Inferior parietal cortex (tissue), 1 donor: Measurements from ENCODE around the gene ARSA.
"Not testable (repeated sequence)": the region's sequence is repeated elsewhere in the genome, so short reads cannot be mapped to it uniquely, and the experiment has no call there.

Source experiments
- DNase-seq: peaks from one replicate; pipeline ENCODE4 v3.0.0-alpha.2; 2016; ENCODE audit errors: extremely low spot score

Gene ARSA

GRCh38 chr22:50627642-50628542 lies at the start of gene ARSA:
TSS of gene ARSA (minus strand) at chr22:50628152. CDS start at chr22:50627779, 373 bp downstream.
- peak; percentile 62 for DNase-seq

- DNase-seq = no peak
Observed at GRCh38 chr22:50676661-50677492, 48.9 kb upstream of the ARSA start.

- no peak for DNase-seq
Observed at GRCh38 chr22:50676180-50676636, 48.3 kb upstream of the ARSA start.

- DNase-seq = no peak
Observed at GRCh38 chr22:50675553-50676179, 47.7 kb upstream of the ARSA start.

GRCh38 chr22:50674606-50675552 lies 46.9 kb upstream of the ARSA start:
- no peak for DNase-seq

DNA sequence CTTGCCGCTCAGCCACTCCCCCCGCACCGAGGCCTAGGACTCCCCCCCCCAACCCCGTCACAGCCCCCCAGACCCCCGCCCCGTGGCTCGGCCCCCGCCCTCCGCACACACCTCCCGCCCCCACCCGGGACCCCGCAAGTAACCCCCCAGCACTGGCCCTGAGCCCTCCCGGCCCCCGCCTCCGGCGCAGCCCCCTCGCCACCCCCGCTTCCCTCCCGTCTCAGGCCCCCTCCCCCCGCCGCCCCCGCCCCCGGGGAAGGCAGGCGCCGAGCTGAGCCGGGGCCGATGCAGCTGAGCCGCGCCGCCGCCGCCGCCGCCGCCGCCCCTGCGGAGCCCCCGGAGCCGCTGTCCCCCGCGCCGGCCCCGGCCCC lies 46.2 kb upstream of the ARSA start:
- no peak for DNase-seq

DNA sequence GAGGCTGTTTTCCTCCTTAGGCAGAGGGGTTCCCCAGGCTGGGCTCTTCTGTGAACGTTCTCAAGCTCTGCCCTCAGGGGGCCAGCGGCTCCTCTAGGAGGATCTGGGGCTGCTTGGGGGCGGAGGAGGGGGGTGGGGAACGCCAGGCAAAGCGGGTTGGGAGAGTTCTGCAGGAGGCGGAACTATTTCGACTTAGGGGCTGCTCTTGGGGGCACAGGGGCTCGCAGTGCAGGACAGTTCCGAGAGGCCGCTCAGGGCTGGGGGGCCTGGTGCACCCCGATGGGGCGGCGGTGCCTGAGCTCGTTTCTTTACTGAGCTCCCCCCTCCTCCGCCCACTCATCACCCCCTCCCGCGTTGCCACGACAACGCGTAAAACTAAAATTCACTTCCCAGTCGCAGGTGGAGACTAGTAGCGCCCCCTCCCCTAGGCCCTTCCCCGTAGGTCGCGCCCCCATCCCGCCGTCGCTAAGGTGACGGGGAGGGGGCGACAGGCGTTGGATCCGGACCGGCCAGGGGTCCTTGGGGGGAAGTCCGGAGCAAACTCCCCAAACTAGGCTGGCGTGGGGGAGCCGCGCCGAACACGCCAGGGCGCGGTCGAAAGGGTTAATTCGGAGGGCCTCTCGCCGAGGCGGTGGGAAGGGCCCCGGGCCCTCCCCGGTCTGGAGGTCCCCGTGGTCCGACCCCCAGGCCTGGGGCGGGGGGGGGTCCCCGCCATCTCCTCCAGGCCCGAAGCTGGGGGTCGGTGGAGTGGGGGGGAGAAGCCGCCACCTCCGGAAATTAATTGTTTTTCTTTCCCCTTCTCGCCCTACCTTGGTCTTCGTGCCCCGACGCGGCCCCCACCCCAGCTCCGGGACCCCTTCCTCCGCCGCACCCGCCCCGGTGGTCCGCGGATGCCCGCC lies 45.5 kb upstream of the ARSA start:
- DNase-seq = no peak

DNA sequence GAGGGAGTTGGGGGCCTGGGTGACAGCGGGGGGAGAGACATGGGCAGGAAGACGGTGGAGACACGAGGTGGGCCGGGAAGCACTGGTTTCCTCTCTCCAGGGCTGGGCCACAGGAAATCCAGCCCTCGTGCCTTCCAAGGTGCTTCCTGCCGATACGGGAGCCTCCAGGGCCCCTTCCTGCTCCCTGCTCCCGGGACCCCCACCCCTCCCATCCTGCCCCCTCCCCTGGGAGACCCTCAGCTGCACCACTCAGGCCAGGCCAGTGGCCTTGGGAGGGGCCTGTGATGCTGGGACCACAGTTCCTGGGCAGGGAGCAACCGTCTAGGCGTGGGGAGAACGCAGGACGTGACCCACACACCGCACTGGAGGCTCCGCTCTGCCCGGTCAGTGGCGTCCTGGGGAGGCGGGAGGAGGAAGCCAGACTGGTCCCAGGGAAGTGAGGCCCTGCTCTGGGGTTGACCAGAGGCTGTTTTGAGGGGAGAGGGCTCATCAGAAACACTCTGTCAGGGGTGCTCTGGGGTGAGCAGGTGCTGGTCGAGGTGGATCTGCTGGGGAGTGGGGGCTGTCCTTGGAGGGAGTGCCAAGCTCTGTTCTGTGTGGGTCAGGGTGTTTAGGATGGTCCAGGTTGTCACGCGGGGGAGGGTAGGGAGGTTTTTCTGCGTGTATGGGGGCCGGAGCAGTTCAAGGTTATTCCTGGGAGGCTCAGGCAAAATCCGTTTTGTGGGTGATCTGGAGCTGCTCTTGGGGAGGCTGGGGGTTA lies 44.7 kb upstream of the ARSA start, which contains the start of gene SHANK3:
SHANK3 (plus strand) TSS at position 353 of the 760 bp plus-strand sequence.
- no peak for DNase-seq

GRCh38 chr22:50672041-50672440 lies 44.1 kb upstream of the ARSA start:
- no peak for DNase-seq

GRCh38 chr22:50671641-50672040 lies 43.7 kb upstream of the ARSA start:
- no peak for DNase-seq

DNA sequence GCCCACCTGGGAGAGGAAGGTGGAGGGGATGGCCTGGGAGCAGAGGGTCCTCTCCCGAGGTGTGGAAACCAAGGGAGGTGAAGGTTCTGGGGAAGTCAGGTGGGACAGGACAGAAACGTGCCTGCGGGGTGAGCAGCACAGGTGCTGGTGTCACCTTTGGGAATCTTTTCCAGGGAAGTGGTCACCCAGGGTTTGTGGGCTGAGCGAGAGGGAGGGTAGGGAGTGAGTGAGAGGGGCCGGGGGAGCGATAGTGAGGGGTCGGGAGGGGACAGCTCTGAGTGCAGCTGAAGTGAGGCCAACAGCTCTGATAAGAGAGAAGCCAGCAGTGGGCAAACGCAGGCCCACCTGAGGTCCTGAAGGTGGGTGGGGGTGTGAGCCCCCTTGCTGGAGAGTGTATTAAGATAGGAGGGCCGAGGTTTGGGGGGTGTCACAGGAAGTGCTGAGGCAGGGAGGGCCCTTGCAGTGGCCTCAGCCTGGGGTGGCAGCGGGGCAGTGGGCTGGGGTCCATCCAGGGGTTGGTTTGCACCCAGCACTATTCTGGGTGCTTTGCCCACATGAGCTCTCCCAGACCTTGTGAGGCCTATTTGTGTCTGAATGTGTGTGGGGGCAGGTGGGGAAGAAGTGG lies 43.1 kb upstream of the ARSA start:
- DNase-seq = no peak

DNA sequence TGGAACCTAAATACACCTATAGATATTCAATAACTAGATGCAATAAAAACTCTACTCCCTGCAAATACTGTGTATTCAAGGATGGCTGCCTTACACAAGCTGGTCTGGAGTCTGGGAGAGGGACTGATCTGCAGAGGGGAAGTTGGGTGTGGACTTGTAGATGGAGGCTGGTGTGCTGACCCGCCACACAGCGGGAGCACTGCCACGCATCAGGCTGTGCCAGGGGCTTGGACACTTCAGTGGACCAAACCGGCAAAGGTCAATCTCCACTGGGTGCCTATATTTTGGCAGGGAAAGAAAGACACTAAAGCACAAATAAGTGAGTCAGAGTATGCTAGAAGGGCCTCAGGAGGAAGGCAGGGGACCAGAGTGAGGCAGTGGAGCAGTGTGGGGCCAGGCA lies 42.6 kb upstream of the ARSA start:
- no peak for DNase-seq

GRCh38 chr22:50665738-50666137 lies 37.8 kb upstream of the ARSA start:
- no peak for DNase-seq

DNA sequence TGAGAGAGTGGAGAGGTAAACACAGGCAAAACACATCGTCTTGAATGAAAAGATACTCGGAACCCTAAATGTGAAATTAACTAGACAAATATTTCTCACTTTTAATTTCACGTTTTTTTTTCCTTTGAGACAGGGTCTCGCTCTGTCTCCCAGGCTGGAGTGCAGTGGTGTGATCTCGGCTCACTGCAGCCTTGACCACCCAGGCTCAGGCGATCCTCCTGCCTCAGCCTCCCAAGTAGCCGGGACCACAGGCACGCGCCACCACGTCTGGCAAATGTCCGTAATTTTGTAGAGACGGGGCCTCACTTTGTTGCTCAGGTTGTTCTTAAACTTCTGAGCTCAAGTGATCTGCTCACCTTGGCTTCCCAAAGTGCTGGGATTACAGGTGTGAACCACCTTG lies 37.3 kb upstream of the ARSA start:
- no peak for DNase-seq

DNA sequence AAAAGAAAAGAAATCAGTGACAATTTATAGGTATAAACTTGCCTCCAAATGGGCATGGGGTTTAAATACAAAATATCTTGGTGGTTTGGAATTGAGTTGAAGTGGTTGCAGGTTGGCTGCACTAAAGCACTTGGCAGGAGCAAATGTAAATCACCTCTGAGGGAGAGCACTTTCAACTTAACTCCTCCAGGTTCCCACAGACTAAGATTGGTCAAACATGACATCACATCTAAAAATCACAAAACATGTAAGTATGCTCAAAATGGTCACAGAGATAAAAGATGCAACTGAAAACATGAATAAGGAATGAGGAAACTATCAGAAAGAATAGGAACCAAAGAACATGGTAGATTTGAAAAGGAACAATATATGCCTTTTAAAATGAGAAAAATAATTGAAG lies 32.4 kb upstream of the ARSA start:
- no peak for DNase-seq

DNA sequence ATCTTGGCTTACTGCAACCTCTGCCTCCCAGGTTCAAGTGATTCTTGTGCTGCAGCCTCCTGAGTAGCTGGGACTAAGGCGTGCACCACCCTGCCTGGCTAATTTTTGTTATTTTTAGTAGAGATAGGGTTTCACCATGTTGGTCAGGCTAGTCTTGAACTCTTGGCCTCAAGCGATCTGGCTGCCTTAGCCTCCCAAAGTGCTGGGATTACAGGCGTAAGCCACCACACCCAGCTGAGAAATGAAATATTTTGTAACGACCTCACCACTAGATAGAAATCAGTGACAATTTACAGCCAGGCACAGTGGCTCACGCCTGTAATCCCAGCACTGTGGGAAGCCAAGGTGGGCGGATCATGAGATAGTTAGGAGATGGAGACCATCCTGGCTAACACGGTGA lies 31.8 kb upstream of the ARSA start:
- not testable (repeated sequence) for DNase-seq

DNA sequence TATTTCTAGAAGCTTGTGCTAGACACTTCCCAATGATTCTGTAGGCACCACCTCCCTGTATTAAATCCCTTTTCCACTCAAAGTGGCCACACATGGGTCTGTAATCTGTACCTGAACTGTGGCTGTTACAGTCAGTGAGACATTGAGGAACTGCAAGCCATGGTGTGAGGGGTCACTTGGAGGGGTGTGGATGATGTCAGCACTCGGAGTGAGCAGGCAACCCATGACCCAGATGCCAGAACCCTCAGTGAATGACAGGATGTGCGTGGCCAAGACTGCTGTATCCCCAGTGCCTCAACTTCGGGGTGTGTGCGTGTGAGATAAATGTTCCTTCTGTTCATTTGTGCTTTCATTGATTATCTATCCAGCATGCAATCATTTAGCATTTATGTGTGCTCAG lies 30.0 kb upstream of the ARSA start:
- no peak for DNase-seq

GRCh38 chr22:50656122-50657070 lies 28.4 kb upstream of the ARSA start:
- no peak for DNase-seq
